Activated CD4-positive, alpha-beta T cell treated with anti-CD3 and anti-CD28 coated beads for 24 hours (primary cell): ENCODE results near the gene ARHGAP4.

ENCODE experiments used
- DNase-seq, 2 donors: peaks; one replicate each; pipeline ENCODE4 v3.0.0-alpha.2; 2020; ENCODE audit warnings: low read depth in 2 of 2

ARHGAP4 gene

DNA sequence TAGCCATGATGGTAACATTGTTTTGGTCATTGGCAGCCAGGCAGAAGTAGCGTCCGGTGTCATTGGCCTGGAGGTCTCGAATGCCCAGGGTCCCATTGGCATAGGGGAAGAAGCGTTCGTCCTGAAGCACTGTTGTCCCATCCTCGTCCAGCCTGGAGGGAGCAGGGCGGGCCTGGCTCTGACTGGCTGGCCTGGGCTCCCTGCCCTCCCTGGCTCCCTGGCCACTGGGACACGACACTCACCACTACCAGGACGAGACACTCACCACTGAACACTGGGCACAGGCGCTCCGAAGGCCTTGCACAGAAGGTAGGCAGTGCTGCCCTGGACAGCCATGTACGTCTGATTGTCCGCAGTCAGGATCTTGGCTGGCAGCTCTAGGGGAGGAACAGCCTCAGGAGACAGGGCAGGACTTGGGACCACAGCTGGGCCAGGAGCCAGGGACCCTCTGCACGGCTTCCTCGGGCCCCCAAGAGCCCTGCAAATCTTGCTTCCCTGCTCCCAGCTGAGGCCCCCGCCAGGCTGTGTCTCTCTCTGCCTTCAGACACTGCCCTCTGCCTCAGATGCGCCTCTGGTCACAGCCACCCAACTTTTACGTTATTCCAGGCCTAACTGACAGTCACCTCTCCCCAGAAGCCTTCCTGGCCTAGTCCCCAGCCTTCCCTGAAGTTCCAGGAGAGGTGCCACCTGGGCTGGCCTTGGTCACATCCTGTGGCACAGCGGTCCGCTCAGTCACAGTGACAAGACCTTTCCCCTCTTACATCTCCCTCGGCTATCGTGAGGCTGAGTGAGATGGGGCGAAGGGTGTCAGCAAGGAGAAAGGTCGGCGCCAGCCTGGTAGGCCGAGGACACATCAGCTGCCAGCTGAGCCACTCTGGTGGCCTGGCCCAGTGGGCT is 57.2 kb downstream of the ARHGAP4 start:
- DNase-seq = no peak

GRCh38 chrX:153867671-153868070 is 58.4 kb downstream of the ARHGAP4 start:
- DNase-seq = no peak

- no peak for DNase-seq
These were observed 58.9 kb downstream of the ARHGAP4 start for GRCh38 chrX:153867139-153867538.

DNA sequence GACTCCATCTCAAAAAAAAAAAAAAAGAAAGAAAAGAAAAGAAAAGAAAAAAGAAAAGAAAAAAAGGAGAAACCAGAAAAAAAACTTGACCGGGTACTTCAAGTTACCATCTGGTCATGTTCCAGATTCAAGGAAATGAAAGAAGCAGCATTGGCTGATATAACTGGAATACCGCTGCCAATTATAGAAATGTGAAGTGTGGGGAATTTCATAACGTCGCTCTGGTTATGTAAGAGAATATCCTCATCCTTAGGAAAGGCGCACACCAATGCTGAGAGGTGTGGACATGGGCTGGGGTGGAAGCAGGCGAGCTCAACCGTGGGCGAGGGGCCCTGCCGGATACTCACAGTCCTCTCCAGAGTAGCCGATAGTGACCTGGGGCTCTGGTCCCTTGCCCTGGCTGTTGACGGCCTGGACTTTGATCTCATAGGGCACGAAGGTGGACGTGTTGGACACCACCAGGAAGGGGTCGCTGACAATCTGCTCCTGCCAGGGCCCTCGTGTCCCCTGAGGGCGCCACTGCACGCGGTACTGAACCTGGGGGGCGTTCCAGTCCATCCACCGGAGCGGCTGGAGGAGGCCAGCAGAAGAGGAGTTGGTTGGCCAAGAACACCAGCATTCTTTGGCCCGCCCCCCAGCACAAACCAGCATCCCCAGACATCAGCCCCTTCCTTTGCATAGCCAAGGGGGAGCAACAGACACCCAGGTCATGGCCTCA is 59.6 kb downstream of the ARHGAP4 start:
- no peak for DNase-seq

DNA sequence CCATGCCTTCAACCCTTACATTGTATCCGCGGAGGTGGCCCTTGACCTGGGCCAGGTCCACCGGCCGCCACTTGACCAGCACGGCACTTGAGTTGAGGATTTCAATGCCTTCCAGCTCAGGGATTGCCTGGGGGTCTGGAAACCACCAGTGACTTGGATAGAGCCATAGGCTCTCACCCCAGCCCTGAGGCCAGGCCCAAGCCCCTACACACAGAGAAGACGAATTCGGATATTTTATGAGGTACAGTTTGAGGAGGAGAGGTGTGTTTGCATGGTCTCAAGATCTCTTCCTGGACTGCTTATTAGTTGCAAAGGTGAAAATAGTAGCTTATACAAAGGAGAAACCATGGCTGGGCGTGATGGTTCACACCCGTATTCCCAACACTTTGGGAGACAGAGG is 60.4 kb downstream of the ARHGAP4 start:
- DNase-seq = no peak

- DNase-seq = no peak
These were observed 60.8 kb downstream of the ARHGAP4 start for GRCh38 chrX:153865321-153865580.

- no peak for DNase-seq
These were observed 61.3 kb downstream of the ARHGAP4 start for GRCh38 chrX:153864561-153865320.

DNA sequence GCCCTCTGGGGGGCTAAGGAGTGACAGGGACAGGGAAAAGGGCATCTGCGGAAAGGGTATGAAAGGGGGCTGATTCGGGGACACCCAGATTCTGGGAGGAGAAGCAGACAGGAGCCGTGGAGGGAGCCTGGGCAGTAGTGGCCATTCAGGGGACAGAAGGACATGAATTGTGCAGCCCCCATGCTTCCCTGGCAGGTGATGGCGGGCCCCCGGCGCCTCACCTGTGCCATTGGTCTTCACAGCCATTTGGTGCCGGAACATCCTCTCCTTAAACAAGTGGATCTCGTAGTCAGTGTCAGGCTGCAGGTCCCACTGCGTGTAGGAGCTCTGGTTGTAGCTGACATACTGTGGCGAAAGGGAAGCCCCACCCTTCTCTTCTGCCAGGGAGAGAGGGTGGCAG is 62.0 kb downstream of the ARHGAP4 start:
- DNase-seq = no peak

GRCh38 chrX:153863251-153863991 is 62.6 kb downstream of the ARHGAP4 start:
- no peak for DNase-seq

DNA sequence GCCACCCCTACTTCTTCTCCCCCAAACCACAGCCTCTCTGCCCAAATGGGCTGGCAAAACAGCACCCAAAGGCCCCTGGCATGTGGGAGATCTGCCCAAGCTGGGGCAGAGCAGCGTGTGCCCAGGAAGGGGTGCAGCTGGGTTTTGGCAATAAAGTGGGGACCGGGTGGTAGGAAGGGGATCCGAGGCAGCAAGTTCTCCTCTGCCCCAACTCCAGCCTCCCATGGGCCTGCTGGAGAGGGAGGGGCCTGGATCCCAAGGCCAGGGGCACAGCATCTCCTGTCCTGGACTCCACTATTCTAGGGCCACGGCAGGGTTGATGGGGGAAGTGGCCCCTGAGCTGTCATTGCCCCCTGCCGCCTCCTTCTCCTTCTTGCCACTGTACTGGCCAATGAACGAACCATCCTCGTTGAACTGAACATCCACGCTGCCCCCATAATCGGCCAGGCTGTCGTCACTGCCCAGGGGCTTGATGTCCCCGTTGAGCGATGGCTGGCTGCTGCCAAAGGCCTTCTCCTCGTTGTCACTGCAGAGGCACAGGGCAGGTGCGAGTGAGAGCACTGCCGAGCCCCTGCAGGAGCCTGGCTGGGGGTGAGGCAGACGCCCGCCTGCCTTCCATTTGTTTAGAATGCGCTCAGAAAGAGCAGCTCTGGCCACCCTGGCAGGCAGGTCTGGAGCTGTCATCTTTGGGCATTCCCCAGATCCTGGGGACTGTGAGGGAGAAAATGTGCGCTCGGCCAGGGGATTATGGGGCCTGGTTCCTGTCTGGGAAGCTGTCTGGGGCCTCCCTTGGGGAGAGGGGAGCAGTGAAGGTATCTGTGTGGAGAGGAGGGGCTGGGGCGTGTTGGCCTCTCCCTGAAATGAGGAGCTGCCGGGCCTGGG is 63.5 kb downstream of the ARHGAP4 start:
- DNase-seq = no peak

DNA sequence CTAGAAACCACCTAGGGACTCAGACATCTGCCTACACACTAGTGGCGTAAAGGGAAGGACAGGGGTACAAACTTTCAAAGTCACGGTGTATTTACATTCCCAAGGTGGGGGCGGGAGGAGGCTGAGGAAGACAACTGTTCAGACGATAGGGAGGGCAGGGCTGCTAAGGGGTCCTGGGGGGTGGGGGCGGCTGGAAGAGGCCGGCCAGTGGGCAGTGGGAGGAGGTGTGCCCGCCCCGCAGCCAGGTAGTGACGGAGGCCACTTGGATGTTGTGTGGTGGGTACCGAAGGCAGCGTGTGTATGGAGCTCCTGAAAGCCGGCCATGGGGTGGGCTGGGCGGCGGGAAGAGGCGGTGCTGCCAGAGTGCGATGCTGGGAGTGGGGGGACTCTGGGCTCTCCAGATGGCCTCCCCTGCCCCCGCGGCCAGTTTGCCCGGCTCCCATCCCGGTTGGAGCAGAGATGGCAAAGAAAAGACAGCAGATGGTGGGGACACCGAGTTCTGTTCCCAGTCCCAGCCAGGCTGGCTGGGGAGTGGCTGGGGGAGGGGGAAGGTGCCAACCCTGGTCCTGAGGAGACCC is 64.2 kb downstream of the ARHGAP4 start:
- no peak for DNase-seq

DNA sequence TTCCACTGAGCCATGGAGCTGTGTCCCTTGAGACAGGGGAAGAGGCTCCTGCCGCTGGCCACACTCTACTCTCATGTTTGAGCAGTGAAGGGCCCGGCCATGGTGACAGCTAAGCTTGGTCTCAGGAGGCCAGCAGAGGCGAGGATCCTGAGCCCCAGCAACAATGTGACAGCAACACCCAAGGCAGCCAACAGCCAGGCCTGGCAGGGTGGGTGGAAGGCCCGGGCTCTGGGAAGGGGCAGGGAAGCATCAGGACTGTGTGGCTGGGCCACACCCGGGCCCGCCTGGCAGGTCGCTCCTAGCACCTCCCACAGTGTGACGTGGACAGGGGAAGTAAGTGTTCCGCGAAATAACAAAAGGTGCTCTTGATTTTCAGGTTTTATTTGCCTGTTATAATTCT is 64.9 kb downstream of the ARHGAP4 start:
- no peak for DNase-seq
